ENCODE results near the gene AP1B1. TPM values are rescaled to one million over a fixed set of nuclear protein-coding genes. Genes with fewer than 3 reads are reported as not detected.

AP1B1 gene
- total and polyA plus RNA-seq, 2 of the 8 experiments (the other 6 are each of a cell fraction or from before 2014, with no cell fraction given), result 64.2 to 86.8 TPM

DNA sequence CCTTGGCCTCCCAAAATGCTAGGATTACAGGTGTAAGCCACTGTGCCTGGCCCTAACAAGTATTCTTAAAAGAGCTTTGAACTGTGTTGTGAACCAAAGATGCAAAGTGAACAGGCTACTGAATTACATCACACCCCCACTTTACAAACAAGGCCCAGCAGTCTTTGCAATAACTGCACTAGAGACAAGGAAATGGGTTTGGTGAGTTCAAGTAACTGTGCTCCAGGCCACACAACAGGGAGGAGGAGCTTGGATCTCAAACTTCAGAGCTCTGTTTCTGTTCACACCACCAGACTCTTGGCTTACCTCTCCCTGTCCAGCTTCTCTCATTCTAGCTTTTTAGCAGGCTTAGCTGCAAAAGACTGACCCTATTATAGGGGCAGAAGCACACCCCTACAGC, 42.4 kb downstream of the AP1B1 start:
- no peak overlapping the region for H2BK20ac ChIP-seq (ENCODE audit: low read length)
- H3K27me3 ChIP-seq (replicated peaks in 1 of 4; ENCODE audit: control insufficient read depth in 3 of 4, extremely low read depth in 1 of 4, insufficient read depth in 3 of 4, low read length in 3 of 4), result no peaks in the 10 kb centered on the region
- no peak overlapping the region for H2BK12ac ChIP-seq (ENCODE audit: low read depth, low read length)
- no peak overlapping the region for H3K4ac ChIP-seq (replicated peaks; ENCODE audit: insufficient read length, low read depth, low read length)
- no peak overlapping the region for H3K23ac ChIP-seq (ENCODE audit: insufficient read length)
- no peak overlapping the region for H3K14ac ChIP-seq (ENCODE audit: insufficient read length)
- POLR2A ChIA-PET (ENCODE audit: partially characterized antibody), result interaction anchor here (0.6 to 2.4 kb wide), 2 partner anchors 9 to 79 kb away, joined by 3 to 7 read pairs; no protein-coding TSS in a partner anchor
- H2AFZ ChIP-seq (ENCODE audit: low read length), result no peak overlapping the region
- H2BK120ac ChIP-seq (replicated peaks; ENCODE audit: low read depth, low read length), result no peak overlapping the region
- no peak overlapping the region for H4K91ac ChIP-seq (replicated peaks; ENCODE audit: insufficient read length, low read length)
- no peak overlapping the region for H2AK5ac ChIP-seq (ENCODE audit: low read depth, low read length)
- no peak overlapping the region for H3K4me3 ChIP-seq (ENCODE audit: extremely low read depth in 1 of 4, insufficient read depth in 2 of 4, low read depth in 3 of 4, low read length in 4 of 4)
- no peaks in the 10 kb centered on the region for H3K79me2 ChIP-seq (ENCODE audit: control insufficient read depth in 1 of 2, insufficient read depth in 2 of 2, low read length in 2 of 2)
- FAIRE-seq (no peak), DNase-seq (ENCODE audit: low read depth in 1 of 2, low spot score in 2 of 2) (no peak)
- peaks cover 1 to 9% of the 10 kb centered on the region in 2 experiments for H4K20me1 ChIP-seq (replicated peaks in 1 of 2; ENCODE audit: control insufficient read depth in 1 of 2, insufficient read depth in 2 of 2, low read length in 2 of 2)
- H3K4me1 ChIP-seq (replicated peaks in 1 of 4; ENCODE audit: control insufficient read depth in 3 of 4, insufficient read depth in 4 of 4, low read length in 3 of 4), result no peaks in the 10 kb centered on the region
- no peaks in the 10 kb centered on the region for H3K23me2 ChIP-seq (ENCODE audit: low read depth, low read length)
- no peak overlapping the region for H2BK15ac ChIP-seq (ENCODE audit: low read length)
- H3K79me1 ChIP-seq (ENCODE audit: low read depth, low read length), result no peaks in the 10 kb centered on the region
- H4K5ac ChIP-seq (ENCODE audit: insufficient read length, low read depth, low read length), result no peak overlapping the region
- H3K4me2 ChIP-seq (ENCODE audit: insufficient read depth in 1 of 2, low read depth in 2 of 2, low read length in 2 of 2), result no peak overlapping the region
- H3K56ac ChIP-seq (replicated peaks; ENCODE audit: insufficient read length, low read depth, low read length), result no peak overlapping the region
- no peak overlapping the region for H3K9ac ChIP-seq (replicated peaks in 1 of 4; ENCODE audit: extremely low read depth in 1 of 4, low read depth in 3 of 4, low read length in 3 of 4)
- CTCF ChIA-PET (ENCODE audit: partially characterized antibody), result interaction anchor here (0.5 to 1.5 kb wide), 4 partner anchors 13 to 176 kb away, joined by 3 to 5 read pairs (median 3); no protein-coding TSS in a partner anchor
- no peak overlapping the region for H3K18ac ChIP-seq (ENCODE audit: extremely low read depth, low read length)
- H3K27ac ChIP-seq (ENCODE audit: low read depth, low read length), result no peak overlapping the region
- H4K8ac ChIP-seq (ENCODE audit: extremely low read depth, insufficient read depth, low read length), result no peak overlapping the region
- no peak for TF ChIP-seq GTF2F1 (IDR thresholded peaks at IDR 0.05; ENCODE audit: borderline replicate concordance, low read depth, low read length)
- TF ChIP-seq TCF12 (IDR thresholded peaks at IDR 0.05; ENCODE audit: low read depth, low read length), result no peak
- no peak for TF ChIP-seq CBX5 (IDR thresholded peaks at IDR 0.05; ENCODE audit: low read depth, low read length)
- TF ChIP-seq SIX5 (IDR thresholded peaks at IDR 0.05; ENCODE audit: low read depth, low read length), result no peak
- no peak for TF ChIP-seq KDM1A (IDR thresholded peaks at IDR 0.05; ENCODE audit: borderline replicate concordance, low read length)
- TF ChIP-seq KDM5A (IDR thresholded peaks at IDR 0.05; ENCODE audit: low read length), result no peak
- no peak for TF ChIP-seq POLR2AphosphoS5 (IDR thresholded peaks at IDR 0.05; ENCODE audit: low read depth, low read length)
- TF ChIP-seq YY1 (IDR thresholded peaks at IDR 0.05; ENCODE audit: low read depth, low read length), result no peak
- no peak overlapping the region for H2BK5ac ChIP-seq (ENCODE audit: low read depth, low read length)
- H3K9me3 ChIP-seq (ENCODE audit: insufficient read depth in 2 of 2, low read depth in 1 of 2, low read length in 1 of 2), result no peaks in the 10 kb centered on the region
- peaks cover 11 to 41% (median 29%) of the 10 kb centered on the region in 4 experiments; a peak in 7 of 8 replicates for H3K36me3 ChIP-seq (ENCODE audit: control insufficient read depth in 2 of 4, insufficient read depth in 4 of 4, low read length in 3 of 4)

Measured in H1 (cell line).